GM12874 (cell line): ENCODE data around the gene C4BPB.

Experiments
- TF ChIP-seq, protein P1 (sequence below): IDR thresholded peaks from 2 replicates; pipeline ENCODE4 v1.5.1; 2011; ENCODE audit warnings: low read depth, mild to moderate bottlenecking, control low read depth, low read length, moderate library complexity; ENCODE audit not compliant: insufficient read depth

The C4BPB gene

DNA sequence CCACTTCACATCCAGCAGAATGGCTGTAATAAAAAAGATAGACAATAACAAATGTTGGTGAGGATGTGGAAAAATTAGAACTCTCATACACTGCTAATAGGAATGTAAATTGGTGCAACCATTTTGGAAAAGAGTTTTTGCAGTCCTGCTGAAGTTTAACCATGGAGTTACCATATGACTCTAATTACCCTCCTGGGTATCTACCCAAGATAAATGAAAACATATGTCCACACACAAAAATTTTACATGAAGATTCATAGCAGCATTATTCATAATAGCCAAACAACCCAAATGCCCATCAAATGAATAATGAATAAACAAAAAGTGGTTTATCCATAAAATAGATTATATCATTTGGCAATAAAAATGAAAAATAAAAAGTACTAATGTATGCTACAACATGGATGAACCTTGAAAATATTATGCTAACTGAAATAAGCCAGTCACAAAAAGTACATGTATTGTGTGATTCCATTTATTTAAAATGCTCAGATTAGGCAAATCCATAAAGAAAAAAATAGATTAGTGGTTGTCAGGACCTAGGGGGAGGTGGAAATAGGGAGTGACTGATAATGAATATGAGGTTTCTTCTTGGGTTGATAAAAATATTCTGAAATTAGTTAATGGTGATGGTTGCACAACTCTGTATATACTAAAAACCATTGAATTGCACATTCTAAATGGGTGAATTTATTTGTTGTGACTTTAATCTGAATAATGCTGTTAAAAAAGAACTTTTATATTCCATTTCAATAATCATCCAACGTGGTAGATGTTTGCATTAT lies 41.8 kb downstream of the C4BPB start:
- TF ChIP-seq, protein P1, sequence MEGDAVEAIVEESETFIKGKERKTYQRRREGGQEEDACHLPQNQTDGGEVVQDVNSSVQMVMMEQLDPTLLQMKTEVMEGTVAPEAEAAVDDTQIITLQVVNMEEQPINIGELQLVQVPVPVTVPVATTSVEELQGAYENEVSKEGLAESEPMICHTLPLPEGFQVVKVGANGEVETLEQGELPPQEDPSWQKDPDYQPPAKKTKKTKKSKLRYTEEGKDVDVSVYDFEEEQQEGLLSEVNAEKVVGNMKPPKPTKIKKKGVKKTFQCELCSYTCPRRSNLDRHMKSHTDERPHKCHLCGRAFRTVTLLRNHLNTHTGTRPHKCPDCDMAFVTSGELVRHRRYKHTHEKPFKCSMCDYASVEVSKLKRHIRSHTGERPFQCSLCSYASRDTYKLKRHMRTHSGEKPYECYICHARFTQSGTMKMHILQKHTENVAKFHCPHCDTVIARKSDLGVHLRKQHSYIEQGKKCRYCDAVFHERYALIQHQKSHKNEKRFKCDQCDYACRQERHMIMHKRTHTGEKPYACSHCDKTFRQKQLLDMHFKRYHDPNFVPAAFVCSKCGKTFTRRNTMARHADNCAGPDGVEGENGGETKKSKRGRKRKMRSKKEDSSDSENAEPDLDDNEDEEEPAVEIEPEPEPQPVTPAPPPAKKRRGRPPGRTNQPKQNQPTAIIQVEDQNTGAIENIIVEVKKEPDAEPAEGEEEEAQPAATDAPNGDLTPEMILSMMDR: no peak

DNA sequence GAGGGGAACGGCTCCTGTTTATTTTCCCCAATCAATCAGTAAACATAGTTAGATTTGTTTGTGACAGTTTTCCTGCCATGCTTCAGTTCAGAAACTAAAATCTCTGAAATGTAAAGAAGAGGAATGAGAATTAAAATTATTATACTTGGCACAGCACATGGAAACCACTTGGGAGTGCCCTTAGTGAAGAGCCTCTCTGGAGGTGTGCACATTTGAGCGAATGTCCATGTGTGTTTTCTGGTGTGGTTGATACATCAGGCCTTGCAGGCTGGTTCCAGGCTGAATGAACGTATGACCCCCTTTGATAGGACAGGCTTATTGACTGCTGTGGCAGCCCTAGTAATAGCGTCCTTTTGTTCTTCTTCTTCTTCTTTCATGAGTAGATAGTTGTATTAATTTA lies 42.5 kb downstream of the C4BPB start:
- TF ChIP-seq, protein P1: no peak

DNA sequence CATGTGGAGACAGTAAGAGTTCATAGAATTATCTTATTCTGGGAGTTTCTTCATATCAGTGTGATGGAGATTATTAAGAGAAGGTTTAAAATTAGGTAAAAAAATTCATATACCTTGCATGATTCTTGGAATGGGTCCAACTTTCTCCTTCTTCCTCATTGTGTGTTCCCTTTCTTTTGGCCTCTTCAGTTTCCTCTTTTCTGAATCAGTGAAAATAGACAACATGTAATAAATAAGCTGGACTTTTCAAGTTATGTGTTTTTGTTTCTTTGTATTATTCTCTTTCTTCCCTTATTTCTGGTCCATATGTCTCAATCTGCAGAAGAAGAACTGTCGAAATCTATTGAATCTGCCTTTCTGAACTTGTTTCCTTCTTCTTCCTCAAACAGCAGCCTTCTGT lies 45.9 kb downstream of the C4BPB start:
- TF ChIP-seq, protein P1: no peak

DNA sequence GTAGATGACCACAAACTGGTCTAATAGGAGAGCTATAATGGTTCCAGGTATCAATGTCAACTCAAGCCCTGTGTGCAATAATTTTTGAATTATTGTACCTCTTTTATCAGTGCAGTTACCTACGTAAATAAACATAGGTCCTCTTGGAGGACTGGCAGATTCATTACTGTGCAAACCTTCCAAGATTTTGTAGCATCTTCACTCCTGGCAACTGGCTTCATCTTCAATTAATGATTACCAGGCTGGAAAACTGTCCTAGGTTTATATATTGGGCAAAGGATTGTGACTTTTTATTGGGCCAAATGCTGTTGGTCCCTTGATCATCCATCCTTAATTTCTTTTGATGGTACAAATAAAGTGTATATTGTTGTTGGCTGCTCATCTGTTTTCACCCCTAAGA lies 51.0 kb downstream of the C4BPB start:
- TF ChIP-seq, protein P1: no peak

DNA sequence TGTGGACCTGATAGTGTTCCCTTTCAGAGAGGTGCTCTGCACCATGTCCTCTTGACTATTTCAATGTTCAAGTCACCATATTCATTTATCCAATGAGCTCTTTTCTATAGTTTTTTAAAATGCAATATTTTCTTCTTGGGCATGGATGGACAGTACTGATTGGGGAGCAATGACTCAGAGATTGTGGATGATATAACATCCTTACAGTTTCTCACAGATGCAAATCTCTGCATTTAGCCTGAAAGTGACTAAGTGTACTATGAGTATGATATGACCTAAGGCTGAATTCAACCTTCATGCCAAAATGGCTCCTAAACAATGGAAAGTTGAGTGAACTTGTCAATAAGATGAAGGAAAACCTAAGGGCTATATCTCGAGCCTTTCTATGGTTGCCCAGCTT lies 51.9 kb downstream of the C4BPB start:
- TF ChIP-seq, protein P1: no peak

DNA sequence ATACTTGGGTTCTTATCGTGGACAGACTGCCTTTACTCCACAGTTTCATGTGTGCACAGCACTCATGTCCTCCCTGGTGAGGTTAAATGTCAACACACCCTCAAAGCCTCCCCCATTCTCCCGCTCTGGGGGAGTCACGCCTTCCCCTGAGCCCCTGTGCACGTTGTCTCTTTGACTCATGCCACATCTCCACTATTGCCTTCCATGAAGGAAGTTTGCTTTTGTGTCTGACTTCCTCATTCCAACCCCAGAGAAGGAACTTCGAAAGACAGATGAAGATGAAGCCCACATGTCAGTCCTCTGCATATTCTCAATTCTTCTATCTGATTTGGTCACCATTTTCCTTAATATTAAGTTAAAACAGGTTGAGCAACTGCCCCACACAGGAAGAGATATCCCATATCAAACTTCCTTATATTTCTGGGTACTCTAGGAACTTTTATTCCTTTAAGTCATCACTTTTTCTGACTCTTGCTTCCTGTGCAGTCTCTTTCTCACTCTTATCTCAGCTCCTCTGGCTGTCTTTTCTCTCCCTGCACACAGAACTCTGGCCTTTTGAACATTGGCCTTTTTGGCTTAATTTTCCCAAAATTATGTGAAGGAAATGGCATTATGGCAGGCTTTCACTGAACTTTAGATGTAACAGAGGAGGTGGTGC lies 56.9 kb downstream of the C4BPB start:
- TF ChIP-seq, protein P1: no peak
